Mucosa of descending colon (tissue), 3 donors: Measurements from ENCODE around the gene UBQLN4. TPM values are rescaled to one million over a fixed set of nuclear protein-coding genes. Genes with fewer than 3 reads are reported as not detected.
"Not testable (repeated sequence)": the region's sequence is repeated elsewhere in the genome, so short reads cannot be mapped to it uniquely, and the experiment has no call there.

Source experiments
- ATAC-seq: fragments of 200-7000 bp; cut with Tn5 transposase; one replicate; pipeline ENCODE4 v1.9.1; 2020; ENCODE audit warnings: mild to moderate bottlenecking, moderate library complexity
- DNase-seq, 3 donors: peaks; one replicate each; pipeline ENCODE4 v3.0.0-alpha.2; 2020
- H3K36me3 ChIP-seq: fragments of 200-600 bp; one replicate; pipeline ENCODE4 v1.8.0; 2021; ENCODE audit warnings: low read depth, mild to moderate bottlenecking
- H3K4me1 ChIP-seq: fragments of 200-600 bp; one replicate; pipeline ENCODE4 v1.8.0; 2021; ENCODE audit warnings: low read depth, mild to moderate bottlenecking
- H3K4me3 ChIP-seq: fragments of 200-600 bp; one replicate; pipeline ENCODE4 v1.8.0; 2021; ENCODE audit warnings: mild to moderate bottlenecking
- H3K9me3 ChIP-seq: fragments of 200-600 bp; one replicate; pipeline ENCODE4 v1.8.0; 2021; ENCODE audit warnings: mild to moderate bottlenecking
- intact Hi-C, 2 donors: fragments of 100-400 bp; cut with DNase I in 1 of 2; cut with micrococcal nuclease in 1 of 2; formaldehyde crosslinking; loops; one replicate each; pipeline versions ENCODE4 v1.11.0 to v1.11.1; 2022; cut with DNase I, micrococcal nuclease
- total RNA-seq, 3 donors: library from RNA; stranded (reverse); fragmentation: NEBNext Ultra II Directional in 2 of 3; extraction: Animal tissue kit (Norgen Biotek cat#: 25700) in 2 of 3; gene quantifications; one replicate each; pipeline versions ENCODE4 v1.2.1 to v1.2.4, GENCODE V29; 2021 to 2023
- TF ChIP-seq, protein P1 (sequence below): fragments of 200-600 bp; IDR thresholded peaks from one replicate; pipeline ENCODE4 v1.8.0; 2022; ENCODE audit warnings: antibody characterized with exemption, mild to moderate bottlenecking
- donor health status: DM: no; HTN: no; CAD: no; lungs with moderate emphysema.
- donor health status: DM: no; HTN: no; CAD: no.
- donor health status: DM: no; HTN: yes; CAD: no.

UBQLN4 gene
- total RNA-seq, 3 donors from 2014 or later: 23.7 to 36.9 (median 23.9) TPM

DNA sequence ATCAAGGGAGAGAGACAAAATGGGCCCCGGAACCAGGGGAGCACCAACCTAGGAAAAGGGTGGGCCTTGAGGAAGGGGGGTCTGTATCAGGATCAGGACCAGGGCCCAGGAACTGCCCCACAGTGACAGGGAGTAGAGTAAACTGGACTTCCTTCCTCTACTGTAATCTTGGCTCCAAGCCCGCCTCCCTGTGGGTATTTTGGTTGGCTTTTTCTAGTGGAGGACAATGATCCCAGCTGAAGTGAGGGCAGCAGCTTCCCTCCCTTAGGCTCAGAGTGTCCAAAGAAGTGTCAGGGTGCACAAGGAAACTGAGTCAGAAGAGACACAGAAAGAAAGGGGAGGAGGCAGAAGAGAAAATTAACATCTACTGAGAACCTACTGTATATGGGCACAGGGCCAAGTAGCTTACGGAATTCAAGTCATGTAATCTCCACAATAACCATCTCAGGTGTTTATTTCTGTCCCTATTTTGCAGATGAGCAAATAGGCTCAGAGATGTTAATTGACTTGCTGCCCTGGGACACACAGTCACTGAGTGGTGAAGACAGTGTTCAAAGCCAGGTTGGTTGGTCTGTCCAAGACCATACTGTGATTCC, 4.8 kb downstream of the UBQLN4 start:
- intact Hi-C loops: no loop called here
- peaks cover 7% of the 10 kb centered on the region for H3K4me1 ChIP-seq
- H3K9me3 ChIP-seq: no peaks in the 10 kb centered on the region
- no peak for DNase-seq
- H3K4me3 ChIP-seq: no peak overlapping the region
- TF ChIP-seq, protein P1, sequence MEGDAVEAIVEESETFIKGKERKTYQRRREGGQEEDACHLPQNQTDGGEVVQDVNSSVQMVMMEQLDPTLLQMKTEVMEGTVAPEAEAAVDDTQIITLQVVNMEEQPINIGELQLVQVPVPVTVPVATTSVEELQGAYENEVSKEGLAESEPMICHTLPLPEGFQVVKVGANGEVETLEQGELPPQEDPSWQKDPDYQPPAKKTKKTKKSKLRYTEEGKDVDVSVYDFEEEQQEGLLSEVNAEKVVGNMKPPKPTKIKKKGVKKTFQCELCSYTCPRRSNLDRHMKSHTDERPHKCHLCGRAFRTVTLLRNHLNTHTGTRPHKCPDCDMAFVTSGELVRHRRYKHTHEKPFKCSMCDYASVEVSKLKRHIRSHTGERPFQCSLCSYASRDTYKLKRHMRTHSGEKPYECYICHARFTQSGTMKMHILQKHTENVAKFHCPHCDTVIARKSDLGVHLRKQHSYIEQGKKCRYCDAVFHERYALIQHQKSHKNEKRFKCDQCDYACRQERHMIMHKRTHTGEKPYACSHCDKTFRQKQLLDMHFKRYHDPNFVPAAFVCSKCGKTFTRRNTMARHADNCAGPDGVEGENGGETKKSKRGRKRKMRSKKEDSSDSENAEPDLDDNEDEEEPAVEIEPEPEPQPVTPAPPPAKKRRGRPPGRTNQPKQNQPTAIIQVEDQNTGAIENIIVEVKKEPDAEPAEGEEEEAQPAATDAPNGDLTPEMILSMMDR: no peak
- ATAC-seq: no peak
- H3K36me3 ChIP-seq: no peaks in the 10 kb centered on the region

DNA sequence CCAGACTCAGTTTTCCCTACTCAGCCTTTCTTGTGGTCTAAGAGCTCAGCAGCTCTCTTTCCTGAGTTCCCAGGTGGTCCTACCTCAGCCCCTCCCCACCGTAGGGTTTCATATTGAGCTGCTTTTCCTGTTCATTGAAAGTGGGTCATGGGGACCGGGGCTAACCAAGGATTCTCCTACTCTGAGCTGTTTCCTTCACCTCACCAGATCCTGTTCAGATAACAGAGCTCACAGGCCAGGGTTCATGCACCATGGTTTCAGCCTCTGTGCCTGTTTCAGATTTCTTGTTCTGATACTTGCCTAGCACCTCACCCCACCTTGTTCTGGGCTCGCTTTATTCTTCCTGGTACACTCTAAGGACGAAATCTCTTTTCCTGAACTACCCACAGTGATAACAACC, 8.5 kb downstream of the UBQLN4 start:
- no peak for ATAC-seq
- TF ChIP-seq, protein P1: no peak

DNA sequence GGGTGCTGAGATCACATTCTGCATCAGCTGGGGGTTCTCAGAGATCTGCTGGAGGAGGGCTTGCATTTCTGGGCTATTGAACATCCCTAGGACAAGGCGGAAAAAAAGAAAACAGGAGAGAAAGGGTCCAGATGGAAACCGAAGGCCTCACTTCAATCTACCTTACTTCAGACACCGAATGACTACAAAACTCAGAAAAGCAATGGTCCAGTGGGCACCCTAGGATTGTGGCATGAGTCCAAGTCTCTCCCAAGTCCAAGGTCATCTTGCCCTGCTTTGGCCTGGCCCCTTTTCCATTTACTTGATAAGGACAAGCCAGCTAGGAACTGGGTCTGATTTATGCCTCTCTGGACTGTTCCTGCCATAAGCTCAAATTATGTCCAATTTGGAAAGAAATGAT, 10.8 kb downstream of the UBQLN4 start:
- no peak for ATAC-seq
- intact Hi-C loops: no loop called here
- Histone ChIP-seq H3K4me1 (no peaks in the 10 kb centered on the region), H3K9me3 (no peaks in the 10 kb centered on the region), H3K36me3 (peaks cover 8% of the 10 kb centered on the region), H3K4me3 (no peak overlapping the region)
- TF ChIP-seq, protein P1: no peak
- no peak for DNase-seq

More for the DNA sequence above, 8.5 kb downstream of the UBQLN4 start:
- Histone ChIP-seq H3K36me3 (peaks cover 8% of the 10 kb centered on the region), H3K9me3 (no peaks in the 10 kb centered on the region), H3K4me1 (no peaks in the 10 kb centered on the region), H3K4me3 (no peak overlapping the region)
- no peak for DNase-seq
- intact Hi-C loops: no loop called here

DNA sequence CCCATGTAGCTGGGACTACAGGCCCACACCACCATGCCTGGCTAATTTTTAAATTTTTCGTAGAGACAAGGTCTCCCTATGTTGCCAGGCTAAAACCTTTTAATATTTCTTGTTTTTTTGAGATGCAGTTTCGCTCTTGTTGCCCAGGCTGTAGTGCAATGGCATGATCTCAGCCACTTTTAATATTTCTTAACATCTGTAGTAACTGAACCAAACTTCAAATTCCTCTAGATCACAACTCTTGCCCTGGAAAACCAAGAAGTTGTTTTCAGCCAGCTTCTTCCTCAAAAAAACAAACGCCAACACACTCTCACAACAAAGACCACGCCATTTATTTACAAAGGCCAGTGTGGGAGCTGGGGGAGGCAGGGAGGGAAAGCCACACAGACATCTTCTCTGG, 18.6 kb downstream of the UBQLN4 start:
- H3K36me3 ChIP-seq, H3K4me1 ChIP-seq, DNase-seq, intact Hi-C loops, ATAC-seq, H3K4me3 ChIP-seq, H3K9me3 ChIP-seq: not testable (repeated sequence)

DNA sequence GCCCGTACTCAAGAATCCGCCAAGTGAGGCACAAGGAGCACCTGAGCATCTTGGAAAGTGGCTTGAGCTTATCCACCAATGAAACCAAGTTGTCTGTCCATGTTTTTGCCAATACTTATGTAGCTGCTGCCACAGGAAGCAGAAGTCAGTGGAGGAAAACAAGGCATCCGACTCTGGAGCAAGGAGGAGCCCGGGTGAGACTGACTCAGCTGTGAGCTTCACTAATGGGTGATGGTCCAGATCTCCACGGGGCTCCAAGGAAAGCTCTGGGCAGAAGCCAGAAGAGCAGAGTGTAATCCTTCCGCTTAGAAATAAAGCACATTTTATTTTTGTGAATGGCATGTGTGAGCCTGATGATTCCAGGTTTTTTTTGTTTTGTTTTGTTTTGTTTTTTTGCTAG, 20.6 kb downstream of the UBQLN4 start:
- ATAC-seq: no peak
- no peaks in the 10 kb centered on the region for H3K4me1 ChIP-seq
- intact Hi-C loops: no loop called here
- H3K9me3 ChIP-seq: no peaks in the 10 kb centered on the region
- no peak overlapping the region for H3K4me3 ChIP-seq
- peaks cover 3% of the 10 kb centered on the region for H3K36me3 ChIP-seq
- no peak for DNase-seq
- TF ChIP-seq, protein P1: no peak

DNA sequence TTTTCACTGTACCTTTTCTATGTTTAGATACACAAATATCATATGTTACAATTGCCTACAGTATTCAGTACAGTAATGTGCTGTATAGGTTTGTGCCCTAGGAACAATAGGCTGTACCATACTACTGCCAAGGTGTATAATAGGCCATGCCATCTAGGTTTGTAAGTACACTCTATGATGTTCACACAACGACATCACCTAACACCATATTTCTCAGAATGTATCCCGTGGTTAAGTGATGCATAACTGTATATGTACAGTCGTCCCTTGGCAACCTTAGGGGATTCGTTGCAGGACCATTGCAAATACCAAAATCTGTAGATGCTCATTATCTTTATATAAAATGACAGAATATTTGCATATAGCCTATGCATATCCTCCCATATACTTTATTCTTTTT, 27.0 kb downstream of the UBQLN4 start:
- Histone ChIP-seq H3K4me1 (no peaks in the 10 kb centered on the region), H3K9me3 (no peaks in the 10 kb centered on the region), H3K4me3 (no peak overlapping the region), H3K36me3 (no peaks in the 10 kb centered on the region)
- intact Hi-C loops: no loop called here
- TF ChIP-seq, protein P1: no peak
- ATAC-seq: no peak
- no peak for DNase-seq
